Activated naive CD4-positive, alpha-beta T cell treated with anti-CD3 and anti-CD28 coated beads for 36 hours (primary cell): Measurements from ENCODE around the gene KRTAP5-2. TPM values are rescaled to one million over a fixed set of nuclear protein-coding genes. Genes with fewer than 3 reads are reported as not detected.
"Not testable (repeated sequence)": the region's sequence is repeated elsewhere in the genome, so short reads cannot be mapped to it uniquely, and the experiment has no call there.

Experiments used
- CTCF ChIA-PET: fragments of 350-600 bp; sonication (Branson Sonifier 250); formaldehyde crosslinking; loops from one replicate; lab custom pipeline; 2021; ENCODE audit warnings: antibody characterized with exemption; lab: Charles Lee
- DNase-seq: peaks from one replicate; pipeline ENCODE4 v3.0.0-alpha.2; 2020
- H3K27ac Mint-ChIP-seq: one replicate; pipeline ENCODE4 v1.8.0; 2021; ENCODE audit warnings: mild to moderate bottlenecking, mixed read lengths
- H3K27me3 Mint-ChIP-seq: one replicate; pipeline ENCODE4 v1.8.0; 2021; ENCODE audit warnings: low read depth, mixed read lengths
- H3K36me3 Mint-ChIP-seq: one replicate; pipeline ENCODE4 v1.8.0; 2021; ENCODE audit warnings: low read depth, mixed read lengths
- H3K4me1 Mint-ChIP-seq: one replicate; pipeline ENCODE4 v1.8.0; 2021; ENCODE audit warnings: low read depth, mixed read lengths
- H3K4me3 Mint-ChIP-seq: one replicate; pipeline ENCODE4 v1.8.0; 2021; ENCODE audit warnings: mild to moderate bottlenecking, moderate library complexity, mixed read lengths
- H3K9me3 Mint-ChIP-seq: one replicate; pipeline ENCODE4 v1.8.0; 2021; ENCODE audit warnings: mixed read lengths
- intact Hi-C: fragments of 100-400 bp; cut with micrococcal nuclease; formaldehyde crosslinking; loops from one replicate; pipeline ENCODE4 v1.15.1; 2023
- total RNA-seq, 2 experiments: library from RNA; stranded (reverse); gene quantifications; one replicate each; pipeline ENCODE4 v1.2.3, GENCODE V29; 2021

Gene KRTAP5-2
- total RNA-seq, 2 experiments from 2014 or later: not detected

GRCh38 chr11:1598406-1598805 is 312 bp upstream of the KRTAP5-2 start:
- DNase-seq, H3K36me3 Mint-ChIP-seq, H3K27ac Mint-ChIP-seq, H3K9me3 Mint-ChIP-seq, intact Hi-C loops, H3K4me3 Mint-ChIP-seq, H3K4me1 Mint-ChIP-seq: not testable (repeated sequence)
- peaks cover 19% of the 10 kb centered on the region for H3K27me3 Mint-ChIP-seq
- CTCF ChIA-PET: interaction anchor here (1.4 kb wide), 1 partner anchor 54 kb away, joined by 4 read pairs; no protein-coding TSS in a partner anchor

- Mint-ChIP-seq H3K36me3 (no peaks in the 10 kb centered on the region), H3K4me3 (no peak overlapping the region), H3K9me3 (no peaks in the 10 kb centered on the region), H3K27me3 (peaks cover 18% of the 10 kb centered on the region), H3K27ac (no peak overlapping the region), H3K4me1 (peaks cover 5% of the 10 kb centered on the region)
- DNase-seq: no peak
- intact Hi-C loops: no loop called here
- CTCF ChIA-PET: interaction anchor here (0.7 to 1.7 kb wide), 3 partner anchors 23 to 55 kb away, joined by 3 to 5 read pairs (median 4); no protein-coding TSS in a partner anchor
Observed at GRCh38 chr11:1597331-1597993, 632 bp downstream of the KRTAP5-2 start.

- CTCF ChIA-PET: interaction anchor here (0.6 to 3.6 kb wide), 4 partner anchors 9 to 32 kb away, joined by 3 to 21 read pairs (median 4); partner anchors contain the start of gene KRTAP5-5
- DNase-seq, H3K36me3 Mint-ChIP-seq, intact Hi-C loops, H3K4me1 Mint-ChIP-seq, H3K9me3 Mint-ChIP-seq, H3K4me3 Mint-ChIP-seq, H3K27ac Mint-ChIP-seq: not testable (repeated sequence)
- peaks cover 17% of the 10 kb centered on the region for H3K27me3 Mint-ChIP-seq
Observed at GRCh38 chr11:1596576-1597121, 1.4 kb downstream of the KRTAP5-2 start.

- not testable (repeated sequence) for DNase-seq, H3K36me3 Mint-ChIP-seq, H3K9me3 Mint-ChIP-seq, H3K4me1 Mint-ChIP-seq, H3K4me3 Mint-ChIP-seq, H3K27ac Mint-ChIP-seq
- H3K27me3 Mint-ChIP-seq: peaks cover 17% of the 10 kb centered on the region
- CTCF ChIA-PET: interaction anchor here (0.6 to 3.6 kb wide), 9 partner anchors 9 to 85 kb away, joined by 3 to 21 read pairs (median 4); partner anchors contain the start of gene KRTAP5-5
- intact Hi-C loops: loop anchor here (1.0 kb wide), 1 partner anchor 32 kb away; no protein-coding TSS in a partner anchor
Observed at GRCh38 chr11:1595994-1596575, 2.0 kb downstream of the KRTAP5-2 start.

- CTCF ChIA-PET: interaction anchor here (0.9 kb wide), 1 partner anchor 60 kb away, joined by 3 read pairs; no protein-coding TSS in a partner anchor
- Mint-ChIP-seq H3K36me3 (peaks cover 7% of the 10 kb centered on the region), H3K27me3 (peaks cover 18% of the 10 kb centered on the region), H3K27ac (no peak overlapping the region), H3K9me3 (peaks cover 2% of the 10 kb centered on the region), H3K4me1 (peaks cover 13% of the 10 kb centered on the region), H3K4me3 (no peak overlapping the region)
- intact Hi-C loops: no loop called here
- DNase-seq: no peak
Observed at GRCh38 chr11:1592628-1593027, 5.5 kb downstream of the KRTAP5-2 start.

GRCh38 chr11:1589996-1590395 is 8.1 kb downstream of the KRTAP5-2 start:
- CTCF ChIA-PET: no interaction called here
- Mint-ChIP-seq H3K9me3 (peaks cover 2% of the 10 kb centered on the region), H3K27me3 (peaks cover 5% of the 10 kb centered on the region), H3K4me1 (peaks cover 14% of the 10 kb centered on the region), H3K36me3 (peaks cover 7% of the 10 kb centered on the region), H3K4me3 (no peak overlapping the region), H3K27ac (no peak overlapping the region)
- no peak for DNase-seq
- intact Hi-C loops: no loop called here

- intact Hi-C loops, H3K36me3 Mint-ChIP-seq: not testable (repeated sequence)
- CTCF ChIA-PET: interaction anchor here (0.6 to 2.2 kb wide), 6 partner anchors 10 to 137 kb away, joined by 3 to 12 read pairs (median 3); no protein-coding TSS in a partner anchor
Observed at GRCh38 chr11:1589191-1589963, 8.7 kb downstream of the KRTAP5-2 start.

GRCh38 chr11:1586699-1587098 is 11.4 kb downstream of the KRTAP5-2 start:
- peaks cover 19% of the 10 kb centered on the region for H3K4me1 Mint-ChIP-seq
- peaks cover 2% of the 10 kb centered on the region for H3K9me3 Mint-ChIP-seq
- peaks cover 7% of the 10 kb centered on the region for H3K36me3 Mint-ChIP-seq
- H3K27ac Mint-ChIP-seq: no peak overlapping the region
- DNase-seq: no peak
- intact Hi-C loops: no loop called here
- CTCF ChIA-PET: interaction anchor here (0.8 to 0.9 kb wide), 2 partner anchors 9 to 12 kb away, joined by 3 read pairs; no protein-coding TSS in a partner anchor
- H3K4me3 Mint-ChIP-seq: no peak overlapping the region
- H3K27me3 Mint-ChIP-seq: peaks cover 11% of the 10 kb centered on the region

More at GRCh38 chr11:1589191-1589963, 8.7 kb downstream of the KRTAP5-2 start:
- Mint-ChIP-seq H3K27ac (peak overlapping the region; percentile 89), H3K4me3 (peak overlapping the region; percentile 53), H3K4me1 (peaks cover 14% of the 10 kb centered on the region)
- not testable (repeated sequence) for H3K27me3 Mint-ChIP-seq, H3K9me3 Mint-ChIP-seq
- DNase-seq: peak; percentile 27

GRCh38 chr11:1584661-1585370 is 13.3 kb downstream of the KRTAP5-2 start, which contains the start of gene KRTAP5-1:
TSS of gene KRTAP5-1 (minus strand) at chr11:1585283. CDS start at chr11:1585249, 34 bp downstream.
- H3K4me1 Mint-ChIP-seq: peaks cover 19% of the 10 kb centered on the region
- H3K27ac Mint-ChIP-seq, H3K4me3 Mint-ChIP-seq, H3K27me3 Mint-ChIP-seq, CTCF ChIA-PET, DNase-seq, H3K9me3 Mint-ChIP-seq, intact Hi-C loops, H3K36me3 Mint-ChIP-seq: not testable (repeated sequence)

- DNase-seq, H3K4me3 Mint-ChIP-seq, intact Hi-C loops, H3K27me3 Mint-ChIP-seq, H3K9me3 Mint-ChIP-seq, H3K36me3 Mint-ChIP-seq, H3K27ac Mint-ChIP-seq: not testable (repeated sequence)
- CTCF ChIA-PET: interaction anchor here (1.5 kb wide), 1 partner anchor 36 kb away, joined by 5 read pairs; no protein-coding TSS in a partner anchor
- H3K4me1 Mint-ChIP-seq: peaks cover 10% of the 10 kb centered on the region
Observed at GRCh38 chr11:1582909-1583308, 15.2 kb downstream of the KRTAP5-2 start.

GRCh38 chr11:1581976-1582375 is 16.1 kb downstream of the KRTAP5-2 start:
- Mint-ChIP-seq H3K27ac (no peak overlapping the region), H3K9me3 (peaks cover 4% of the 10 kb centered on the region), H3K4me1 (peaks cover 10% of the 10 kb centered on the region), H3K36me3 (no peaks in the 10 kb centered on the region), H3K27me3 (peaks cover 7% of the 10 kb centered on the region), H3K4me3 (no peak overlapping the region)
- CTCF ChIA-PET: interaction anchor here (1.2 to 1.5 kb wide), 2 partner anchors 14 to 35 kb away, joined by 3 to 5 read pairs; no protein-coding TSS in a partner anchor
- DNase-seq: no peak
- intact Hi-C loops: no loop called here
